Measurements from ENCODE around the gene PAQR4.

DNA sequence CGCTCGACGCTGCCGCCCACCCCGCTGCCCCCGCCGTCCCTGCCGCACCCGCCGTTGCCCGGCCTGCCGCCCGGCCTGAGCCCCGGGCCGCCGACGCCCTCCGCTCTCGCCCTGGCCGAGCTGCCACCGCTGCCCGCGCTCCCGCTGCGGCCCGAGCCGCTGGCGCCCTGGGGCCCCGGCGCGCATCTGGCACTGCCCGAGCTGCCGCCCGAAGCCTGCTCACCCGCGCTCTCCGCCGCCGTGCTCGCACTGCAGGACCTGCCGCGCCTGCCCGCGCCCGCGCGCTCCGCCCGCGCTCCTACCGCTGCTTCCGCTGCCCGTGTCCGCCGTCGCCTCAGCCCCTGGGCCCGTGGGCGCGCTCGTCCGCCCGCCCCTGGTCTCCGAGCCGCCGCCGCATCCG lies 35.2 kb downstream of the PAQR4 start:
- TF ChIP-seq, protein P1, sequence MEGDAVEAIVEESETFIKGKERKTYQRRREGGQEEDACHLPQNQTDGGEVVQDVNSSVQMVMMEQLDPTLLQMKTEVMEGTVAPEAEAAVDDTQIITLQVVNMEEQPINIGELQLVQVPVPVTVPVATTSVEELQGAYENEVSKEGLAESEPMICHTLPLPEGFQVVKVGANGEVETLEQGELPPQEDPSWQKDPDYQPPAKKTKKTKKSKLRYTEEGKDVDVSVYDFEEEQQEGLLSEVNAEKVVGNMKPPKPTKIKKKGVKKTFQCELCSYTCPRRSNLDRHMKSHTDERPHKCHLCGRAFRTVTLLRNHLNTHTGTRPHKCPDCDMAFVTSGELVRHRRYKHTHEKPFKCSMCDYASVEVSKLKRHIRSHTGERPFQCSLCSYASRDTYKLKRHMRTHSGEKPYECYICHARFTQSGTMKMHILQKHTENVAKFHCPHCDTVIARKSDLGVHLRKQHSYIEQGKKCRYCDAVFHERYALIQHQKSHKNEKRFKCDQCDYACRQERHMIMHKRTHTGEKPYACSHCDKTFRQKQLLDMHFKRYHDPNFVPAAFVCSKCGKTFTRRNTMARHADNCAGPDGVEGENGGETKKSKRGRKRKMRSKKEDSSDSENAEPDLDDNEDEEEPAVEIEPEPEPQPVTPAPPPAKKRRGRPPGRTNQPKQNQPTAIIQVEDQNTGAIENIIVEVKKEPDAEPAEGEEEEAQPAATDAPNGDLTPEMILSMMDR (IDR thresholded peaks at IDR 0.05; ENCODE audit: poor library complexity) = no peak
- TF ChIP-seq EZH2 (IDR thresholded peaks at IDR 0.05; ENCODE audit: borderline replicate concordance) = no peak
